Sigmoid colon (tissue), 4 donors: ENCODE measurements around the gene SH3RF3.

Experiments
- CTCF ChIP-seq, 4 experiments: fragments of 450-650 bp in 3 of 4; fragments of 200-600 bp in 1 of 4; IDR thresholded peaks; one replicate each; pipeline ENCODE4 v1.5.1; 2016 to 2019; ENCODE audit warnings: antibody characterized with exemption in 4 of 4, mild to moderate bottlenecking in 3 of 4, moderate library complexity in 2 of 4
- POLR2AphosphoS5 ChIP-seq, 4 donors: sonication (generic); formaldehyde crosslinking; IDR thresholded peaks; one replicate each; pipeline ENCODE4 v1.6.1; 2017; ENCODE audit warnings: antibody characterized with exemption in 4 of 4

- no peak for TF ChIP-seq CTCF (IDR thresholded peaks at IDR 0.05)
- no peak for TF ChIP-seq POLR2AphosphoS5 (IDR thresholded peaks at IDR 0.05)
Measured at GRCh38 chr2:109233643-109234042, 104.6 kb downstream of the SH3RF3 start.
